HG02938 (cell line): ENCODE measurements around the gene LPGAT1.

Source experiments
- ATAC-seq: cut with Tn5 transposase; IDR thresholded peaks from one replicate; pipeline ENCODE4 v1.9.1; 2021; ENCODE audit warnings: mild to moderate bottlenecking, moderate library complexity; ENCODE audit not compliant: unreplicated experiment

LPGAT1 gene

DNA sequence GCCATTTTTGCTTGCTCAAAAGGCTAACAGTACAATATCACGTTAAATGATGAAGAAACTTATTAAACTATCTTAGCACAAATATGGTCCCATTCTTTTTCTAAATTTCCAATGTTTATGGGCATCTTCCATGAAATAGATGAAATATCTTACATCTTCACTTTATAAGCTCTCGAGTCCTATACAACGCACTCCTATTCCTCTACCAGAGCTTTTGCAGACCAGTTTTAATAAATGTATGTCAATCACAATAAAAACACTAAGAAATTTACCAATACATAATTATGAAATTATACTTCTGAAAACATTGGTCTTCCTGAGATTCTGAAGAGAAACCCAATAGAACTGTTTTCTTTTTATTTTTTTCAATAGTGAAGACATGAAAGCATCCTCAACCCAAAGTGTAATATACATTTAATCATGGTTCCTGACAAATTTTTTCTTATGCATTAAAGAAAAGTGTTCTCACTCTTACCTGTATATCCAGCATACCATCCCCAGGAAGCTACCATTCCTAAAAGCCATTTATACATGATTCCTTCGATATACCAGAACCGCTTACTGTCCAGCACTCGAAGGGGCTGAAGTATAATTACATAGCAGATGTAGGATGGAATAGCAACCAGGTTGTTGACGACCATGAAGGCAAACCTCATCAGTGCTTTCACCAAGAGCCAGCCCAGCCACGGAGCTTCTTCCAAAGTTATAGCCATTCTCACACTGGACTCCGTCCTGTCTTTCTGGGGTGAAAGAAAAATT, 1.8 kb downstream of the LPGAT1 start:
- ATAC-seq: no peak

GRCh38 chr1:211827051-211827450, 3.5 kb downstream of the LPGAT1 start:
- no peak for ATAC-seq

DNA sequence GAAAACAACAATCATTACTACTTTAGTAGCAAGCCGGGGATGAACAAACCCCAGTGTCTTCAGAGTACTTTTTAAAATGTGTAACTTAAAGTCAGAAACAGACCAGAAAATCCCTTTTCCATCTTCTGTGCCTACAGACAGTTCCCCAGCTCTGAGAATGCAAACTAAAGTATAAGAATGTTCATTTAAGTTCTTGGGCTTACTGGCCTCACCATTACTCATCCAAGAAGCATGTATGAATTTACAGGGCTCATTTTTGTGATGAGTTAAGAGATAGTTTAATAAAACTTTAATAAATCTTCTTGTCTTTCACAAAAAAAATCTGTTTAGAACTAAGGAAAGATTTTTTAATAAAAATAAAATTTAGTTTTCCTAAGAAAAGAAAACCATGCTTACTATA, 4.6 kb downstream of the LPGAT1 start:
- ATAC-seq: no peak

GRCh38 chr1:211822677-211823407, 7.7 kb downstream of the LPGAT1 start:
- no peak for ATAC-seq

- no peak for ATAC-seq
Measured at GRCh38 chr1:211816586-211816985, 14.0 kb downstream of the LPGAT1 start.

GRCh38 chr1:211814313-211814712, 16.2 kb downstream of the LPGAT1 start:
- ATAC-seq: no peak

DNA sequence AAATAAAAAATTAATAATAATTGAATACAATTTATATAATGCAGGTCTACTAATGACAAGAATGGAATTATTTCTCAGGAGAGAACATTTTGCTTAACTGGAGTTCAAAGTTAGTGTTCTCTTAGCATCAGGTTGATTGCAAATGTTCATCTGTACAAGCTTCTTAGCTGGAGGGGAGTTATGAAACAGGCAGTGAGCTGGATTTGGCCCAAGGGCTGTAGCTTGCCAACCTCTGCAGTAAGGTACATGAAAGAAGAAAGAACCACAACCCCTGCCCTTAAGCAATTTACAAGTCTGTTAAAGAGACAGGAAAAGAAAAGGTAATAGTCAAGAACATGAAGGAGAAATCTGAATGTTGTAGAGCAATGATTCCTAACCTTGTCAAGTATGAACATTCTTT, 17.0 kb downstream of the LPGAT1 start:
- no peak for ATAC-seq

DNA sequence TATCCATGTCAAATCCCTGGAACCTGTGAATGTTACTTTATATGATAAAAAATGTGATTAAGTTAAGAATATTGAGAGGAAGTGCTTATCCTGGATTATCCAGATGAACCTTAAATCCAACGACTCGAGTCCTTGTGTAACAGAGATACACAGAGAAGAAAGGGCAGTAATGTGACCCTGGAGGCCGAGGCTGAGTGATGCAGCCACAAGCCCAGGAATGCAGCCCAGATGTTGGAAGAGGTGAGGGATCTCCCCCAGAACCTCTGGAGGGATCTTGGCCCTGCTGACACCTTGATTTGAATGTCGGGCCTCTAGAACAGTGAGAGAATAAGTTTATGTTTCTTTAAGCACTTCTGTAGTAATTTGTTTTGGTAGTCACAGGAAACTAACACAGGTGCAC, 18.0 kb downstream of the LPGAT1 start:
- no peak for ATAC-seq

- ATAC-seq: no peak
Measured at GRCh38 chr1:211811848-211812247, 18.7 kb downstream of the LPGAT1 start.

DNA sequence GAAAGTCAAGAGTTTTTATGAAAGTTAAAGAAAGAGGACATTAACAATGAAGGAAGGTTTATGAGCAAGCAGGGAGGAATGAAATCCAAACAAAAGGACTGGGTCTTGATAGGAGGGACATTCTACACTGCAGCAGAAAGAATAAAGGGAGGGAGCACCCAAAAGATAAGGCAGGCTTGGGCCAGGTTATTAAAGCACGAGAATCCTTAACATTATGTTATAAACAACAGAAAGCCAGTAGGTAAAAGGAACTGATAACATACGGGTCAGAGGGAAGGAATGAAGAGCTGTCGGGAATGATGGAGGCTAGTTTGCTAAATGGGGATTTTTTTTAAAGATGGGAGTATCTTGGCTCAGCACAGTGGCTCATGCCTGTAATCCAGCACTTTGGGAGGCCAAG, 19.4 kb downstream of the LPGAT1 start:
- no peak for ATAC-seq

GRCh38 chr1:211808475-211808874, 22.1 kb downstream of the LPGAT1 start:
- ATAC-seq: no peak

DNA sequence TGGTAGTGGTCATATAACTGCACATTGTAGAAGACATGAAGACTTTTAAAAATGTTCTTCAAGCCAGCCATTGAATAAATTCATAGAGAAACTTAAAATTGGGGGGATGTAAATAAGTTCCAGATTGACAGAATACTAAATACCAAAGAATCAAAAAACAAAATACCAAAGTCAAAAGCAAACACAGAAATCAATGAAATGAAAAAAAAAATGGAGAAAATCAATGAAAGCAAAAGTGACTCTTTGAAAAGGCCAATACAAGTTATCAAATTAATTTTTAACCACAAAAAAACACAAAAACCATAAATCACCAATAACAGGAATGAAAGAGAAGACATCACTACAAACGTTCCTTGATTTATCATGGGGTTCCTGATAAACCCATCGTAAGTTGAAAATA, 25.6 kb downstream of the LPGAT1 start:
- ATAC-seq: no peak

GRCh38 chr1:211800925-211801607, 29.5 kb downstream of the LPGAT1 start:
- ATAC-seq: no peak

DNA sequence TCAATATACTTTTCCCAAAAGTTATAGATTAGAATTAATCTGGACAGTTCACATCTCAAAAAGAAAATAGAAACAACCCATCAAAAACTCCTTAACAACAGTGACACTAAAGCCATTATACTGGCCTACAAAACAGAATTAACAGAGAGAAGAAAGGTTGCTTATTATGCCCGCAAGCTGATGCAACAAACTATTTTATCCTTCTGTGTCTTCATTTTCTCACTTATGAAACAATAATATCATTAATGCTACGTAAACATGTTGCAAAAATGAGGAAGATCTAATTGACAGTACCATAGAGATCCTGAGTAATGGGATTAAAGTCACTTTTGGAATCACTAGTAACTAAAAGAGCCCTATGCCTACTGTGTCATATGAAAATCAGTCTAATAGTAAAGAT, 32.6 kb downstream of the LPGAT1 start:
- ATAC-seq: no peak

DNA sequence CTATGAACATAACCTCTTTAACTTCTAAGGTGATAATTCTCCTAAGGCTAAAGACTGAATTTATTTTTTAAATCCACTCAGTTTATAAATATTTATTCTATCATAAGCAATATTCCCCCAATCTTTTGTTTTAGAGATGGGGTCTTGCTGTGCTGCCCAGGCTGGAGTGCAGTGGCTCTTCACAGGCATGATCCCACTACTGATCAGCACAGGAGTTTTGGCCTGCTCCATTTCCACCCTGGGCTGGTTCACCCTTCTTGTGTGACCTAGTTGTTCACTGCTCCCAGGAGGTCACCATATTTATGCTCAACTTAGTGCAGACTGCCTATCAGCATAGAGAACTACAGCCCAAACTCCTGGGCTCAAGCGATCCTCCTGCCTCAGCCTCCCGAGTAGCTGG, 38.6 kb downstream of the LPGAT1 start:
- no peak for ATAC-seq

DNA sequence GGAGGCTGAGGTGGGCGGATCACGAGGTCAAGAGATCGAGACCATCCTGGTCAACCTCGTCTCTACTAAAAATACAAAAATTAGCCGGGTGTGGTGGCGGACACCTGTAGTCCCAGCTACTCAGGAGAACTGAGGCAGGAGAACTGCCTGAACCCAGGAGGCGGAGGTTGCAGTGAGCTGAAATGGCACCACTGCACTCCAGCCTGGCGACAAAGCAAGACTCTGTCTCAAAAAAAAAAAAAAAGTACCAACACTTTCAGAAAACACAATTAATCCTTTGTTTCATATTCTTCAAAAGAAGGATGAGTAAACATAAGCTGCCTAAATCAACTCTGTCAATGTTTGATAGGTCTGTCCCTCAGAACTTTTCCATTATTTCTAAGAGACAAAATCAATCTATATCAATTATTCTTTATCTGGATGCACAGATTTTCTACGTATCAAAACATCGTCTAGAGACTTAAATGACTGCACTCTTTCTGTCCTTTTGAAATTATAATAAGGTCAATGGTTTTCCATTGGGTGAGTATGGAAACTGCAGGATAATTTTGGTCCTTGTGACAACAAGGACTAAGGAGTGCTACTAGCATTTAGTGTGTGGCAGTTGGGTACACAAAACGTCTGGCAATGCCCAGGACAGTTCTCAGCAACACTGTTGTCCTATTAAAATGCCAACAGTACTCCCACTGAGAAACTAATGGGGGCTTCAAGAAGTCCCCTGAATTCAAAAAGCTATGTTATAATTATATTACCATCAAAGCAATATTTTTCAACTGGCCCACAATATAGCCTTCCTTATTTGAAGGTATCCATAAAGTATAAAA, 40.7 kb downstream of the LPGAT1 start:
- ATAC-seq: no peak

GRCh38 chr1:211788626-211789025, 41.9 kb downstream of the LPGAT1 start:
- ATAC-seq: no peak

DNA sequence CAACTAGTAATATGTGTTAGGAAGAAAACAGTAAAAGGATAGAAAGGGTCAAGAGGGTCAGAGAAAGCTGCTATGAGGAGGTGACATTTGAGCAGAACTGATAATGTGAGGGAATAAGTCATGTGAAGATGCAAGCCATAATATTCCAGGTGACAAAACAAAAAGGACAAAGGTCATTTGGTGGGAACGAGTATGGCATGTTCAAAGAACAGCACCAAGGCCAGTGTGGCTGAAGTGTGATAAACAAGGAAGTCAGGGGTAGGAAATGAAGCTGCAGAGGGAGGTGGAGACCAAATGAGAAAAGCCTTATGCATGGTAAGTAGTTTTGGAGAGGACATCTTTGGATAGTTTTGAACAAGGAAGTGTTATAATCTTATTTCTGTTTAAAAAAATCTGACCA, 46.7 kb downstream of the LPGAT1 start:
- no peak for ATAC-seq

- no peak for ATAC-seq
Measured at GRCh38 chr1:211783266-211783665, 47.3 kb downstream of the LPGAT1 start.

GRCh38 chr1:211781260-211781659, 49.3 kb downstream of the LPGAT1 start:
- no peak for ATAC-seq

DNA sequence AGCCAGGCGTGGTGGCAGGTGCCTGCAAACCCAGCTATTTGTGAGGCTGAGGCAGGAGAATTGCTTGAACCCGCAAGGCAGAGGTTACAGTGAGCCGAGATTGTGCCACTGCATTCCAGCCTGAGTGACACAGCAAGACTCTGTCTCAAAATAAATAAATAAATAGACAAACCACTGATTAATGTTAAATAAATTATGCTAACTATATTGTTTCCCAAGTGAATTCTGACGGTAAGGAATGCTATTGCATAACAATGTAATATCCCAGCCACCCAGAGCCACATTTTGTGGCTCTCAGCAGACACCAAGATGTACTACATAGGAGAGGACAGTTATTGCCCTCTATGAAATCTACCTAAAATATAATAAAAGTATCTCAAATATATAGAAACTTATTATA, 55.4 kb downstream of the LPGAT1 start:
- ATAC-seq: no peak
